ENCODE results near the gene TENT5C. TPM values are rescaled to one million over a fixed set of nuclear protein-coding genes. Genes with fewer than 3 reads are reported as not detected.

TENT5C gene
- polyA plus RNA-seq, 1 experiment: 1.9 TPM

DNA sequence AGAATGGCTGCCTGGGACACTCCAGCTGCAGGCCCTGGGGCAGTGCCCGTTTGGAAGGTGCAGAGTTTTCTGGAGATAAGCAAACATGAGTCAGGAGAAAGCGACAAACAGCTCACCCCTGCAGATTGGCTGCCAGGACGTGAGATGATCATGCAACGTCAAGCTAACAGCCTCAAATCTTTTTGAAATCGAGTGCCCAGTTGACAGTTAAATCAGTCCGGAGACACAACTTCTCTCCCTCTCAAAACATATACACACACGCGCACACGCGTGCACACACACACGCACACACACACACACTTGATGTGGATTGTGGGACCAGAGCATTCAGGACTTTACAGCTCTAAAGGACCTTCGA lies 49.4 kb downstream of the TENT5C start:
- TF ChIP-seq CTCF (IDR thresholded peaks at IDR 0.05; ENCODE audit: insufficient read depth, low read depth, low read length): no peak
- H3K4me3 ChIP-seq (ENCODE audit: low read depth, low read length): no peak overlapping the region
- H3K36me3 ChIP-seq (ENCODE audit: control insufficient read depth, insufficient read depth, low read length): no peaks in the 10 kb centered on the region
- CTCF ChIA-PET: interaction anchor here (0.6 to 1.2 kb wide), 2 partner anchors 45 to 253 kb away, joined by 3 read pairs; no protein-coding TSS in a partner anchor
- no peak for DNase-seq (ENCODE audit: low read depth)
- peaks cover 2% of the 10 kb centered on the region for H3K27me3 ChIP-seq (ENCODE audit: control insufficient read depth, insufficient read depth, low read length)
- POLR2A ChIA-PET: no interaction called here

DNA sequence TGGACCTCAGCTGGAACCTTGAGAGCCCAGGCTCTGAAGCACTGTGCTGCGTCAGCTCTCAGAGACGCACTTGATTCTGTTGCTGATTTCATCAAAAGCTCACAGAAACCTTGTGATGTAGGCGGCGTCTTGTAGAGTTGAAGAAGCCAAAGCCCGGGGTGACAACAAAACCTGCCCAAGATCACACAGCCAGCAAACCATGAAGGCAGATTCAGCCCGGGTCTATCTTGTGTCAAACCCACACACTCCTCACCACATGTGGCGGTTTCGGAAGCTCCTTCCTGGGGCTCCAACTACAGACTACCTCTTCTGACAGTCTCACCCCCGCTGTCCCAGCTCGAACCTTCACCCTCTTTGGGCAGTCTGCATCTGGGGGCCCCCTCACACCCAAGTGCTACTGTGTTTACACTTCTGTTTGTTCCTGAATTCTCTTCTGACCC lies 50.4 kb downstream of the TENT5C start:
- DNase-seq (ENCODE audit: low read depth): no peak
- TF ChIP-seq CTCF (IDR thresholded peaks at IDR 0.05; ENCODE audit: insufficient read depth, low read depth, low read length): no peak
- Histone ChIP-seq H3K4me3 (ENCODE audit: low read depth, low read length) (no peak overlapping the region), H3K36me3 (ENCODE audit: control insufficient read depth, insufficient read depth, low read length) (no peaks in the 10 kb centered on the region), H3K27me3 (ENCODE audit: control insufficient read depth, insufficient read depth, low read length) (peaks cover 2% of the 10 kb centered on the region)
- CTCF ChIA-PET: interaction anchor here (0.7 to 1.3 kb wide), 3 partner anchors 9 to 30 kb away, joined by 3 to 5 read pairs (median 4); no protein-coding TSS in a partner anchor
- POLR2A ChIA-PET: no interaction called here

- Histone ChIP-seq H3K4me3 (ENCODE audit: low read depth, low read length) (no peak overlapping the region), H3K27me3 (ENCODE audit: control insufficient read depth, insufficient read depth, low read length) (peaks cover 2% of the 10 kb centered on the region), H3K36me3 (ENCODE audit: control insufficient read depth, insufficient read depth, low read length) (no peaks in the 10 kb centered on the region)
- peak; percentile 21 for DNase-seq (ENCODE audit: low read depth)
- CTCF ChIA-PET: interaction anchor here (0.7 to 1.3 kb wide), 3 partner anchors 10 to 29 kb away, joined by 3 to 5 read pairs (median 4); no protein-coding TSS in a partner anchor
- no peak for TF ChIP-seq CTCF (IDR thresholded peaks at IDR 0.05; ENCODE audit: insufficient read depth, low read depth, low read length)
- POLR2A ChIA-PET: no interaction called here
Observed at GRCh38 chr1:117657031-117657430, 51.2 kb downstream of the TENT5C start.

GRCh38 chr1:117657949-117658660 lies 52.3 kb downstream of the TENT5C start:
- ChIA-PET CTCF (no interaction called here), POLR2A (no interaction called here)
- Histone ChIP-seq H3K4me3 (ENCODE audit: low read depth, low read length) (no peak overlapping the region), H3K36me3 (ENCODE audit: control insufficient read depth, insufficient read depth, low read length) (no peaks in the 10 kb centered on the region), H3K27me3 (ENCODE audit: control insufficient read depth, insufficient read depth, low read length) (peaks cover 2% of the 10 kb centered on the region)
- no peak for DNase-seq (ENCODE audit: low read depth)
- TF ChIP-seq CTCF (IDR thresholded peaks at IDR 0.05; ENCODE audit: insufficient read depth, low read depth, low read length): no peak

- no peak for TF ChIP-seq CTCF (IDR thresholded peaks at IDR 0.05; ENCODE audit: insufficient read depth, low read depth, low read length)
- Histone ChIP-seq H3K27me3 (ENCODE audit: control insufficient read depth, insufficient read depth, low read length) (peaks cover 2% of the 10 kb centered on the region), H3K36me3 (ENCODE audit: control insufficient read depth, insufficient read depth, low read length) (no peaks in the 10 kb centered on the region), H3K4me3 (ENCODE audit: low read depth, low read length) (no peak overlapping the region)
- POLR2A ChIA-PET: no interaction called here
- CTCF ChIA-PET: no interaction called here
- no peak for DNase-seq (ENCODE audit: low read depth)
Observed at GRCh38 chr1:117658676-117659075, 52.8 kb downstream of the TENT5C start.
